ENCODE results near the gene SF3B4.

GRCh38 chr1:149925345-149925744, 2.3 kb downstream of the SF3B4 start:
- no peak for TF ChIP-seq CTCF (IDR thresholded peaks at IDR 0.05)
- TF ChIP-seq ZFX (IDR thresholded peaks at IDR 0.05; ENCODE audit: borderline replicate concordance): no peak

All from 22Rv1 (cell line).